ENCODE measurements around the gene PDSS2. TPM values are rescaled to one million over a fixed set of nuclear protein-coding genes. Genes with fewer than 3 reads are reported as not detected.
"Not testable (repeated sequence)": the region's sequence is repeated elsewhere in the genome, so short reads cannot be mapped to it uniquely, and the experiment has no call there.

Gene PDSS2
- total RNA-seq, 8 experiments from 2014 or later, result 6.8 to 14.4 (median 8.7) TPM

DNA sequence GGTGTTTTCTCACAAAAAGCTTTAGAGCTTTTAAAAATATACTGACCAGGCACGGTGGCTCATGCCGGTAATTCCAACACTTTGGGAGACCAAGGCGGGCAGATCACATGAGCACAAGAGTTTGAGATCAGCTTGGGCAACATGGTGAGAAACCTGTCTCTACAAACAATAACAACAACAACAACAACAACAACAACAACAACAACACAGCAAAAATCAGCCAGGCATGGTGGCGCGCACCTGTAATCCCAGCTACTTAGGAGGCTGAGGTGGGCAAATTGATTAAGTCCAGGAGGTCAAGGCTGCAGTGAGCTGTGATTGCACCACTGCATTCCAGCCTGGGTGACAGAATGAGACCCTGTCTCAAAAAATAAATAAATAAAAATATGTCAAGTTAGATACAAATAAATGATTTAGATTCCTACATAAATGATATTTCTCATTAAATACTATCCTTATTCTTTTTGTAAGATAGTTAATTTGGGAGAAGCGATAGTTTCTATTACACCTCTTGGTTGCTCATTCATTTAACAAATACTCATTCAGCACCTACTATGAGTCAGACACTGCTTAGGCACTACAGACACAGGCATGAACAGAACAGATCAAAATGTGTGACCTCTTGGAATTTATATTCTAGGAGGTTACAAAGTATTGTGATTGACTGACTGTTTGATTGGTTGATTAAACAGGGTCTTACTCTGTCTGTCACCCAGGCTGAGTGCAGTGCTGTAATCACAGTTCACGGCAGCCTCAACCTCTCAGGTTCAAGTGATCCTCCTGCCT lies 260.5 kb downstream of the PDSS2 start:
- Histone ChIP-seq H3K4me1 (replicated peaks in 1 of 2) (no peaks in the 10 kb centered on the region), H3K4me3 (no peak overlapping the region), H3K27ac (no peak overlapping the region)
- 93 to 100% (median 100%) methylated on average over 2 to 7 of the region's 7 CpGs; no CpG with 5 or more reads in 1 of the 10 experiments for WGBS, 10 experiments
- no peak for ATAC-seq (replicated peaks in 6 of 8)
- in situ Hi-C loops (cut with MboI; ENCODE audit: low pct_unique_long_range_greater_than_20kb in 2 of 9, low sequenced_read_pairs in 9 of 9, unreplicated experiment in 9 of 9), result no loop called here

DNA sequence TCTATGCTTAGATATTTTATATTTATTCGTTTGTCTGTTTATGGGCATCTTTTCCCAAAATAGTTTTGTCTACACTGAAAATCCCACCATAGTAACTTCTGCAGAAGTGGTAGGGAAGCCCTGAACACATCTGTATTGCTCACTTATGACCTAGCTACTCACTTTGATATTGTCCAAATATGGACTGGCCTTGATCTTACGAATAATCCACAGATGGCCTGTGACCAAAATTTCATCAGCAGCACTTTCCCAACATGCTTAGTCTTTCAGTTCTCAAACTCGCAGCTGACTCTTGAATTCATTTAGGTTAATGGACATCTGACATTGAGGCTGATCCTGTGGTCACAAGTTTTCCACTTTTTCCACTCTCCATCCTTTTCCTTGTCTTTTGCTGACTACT lies 263.2 kb downstream of the PDSS2 start:
- in situ Hi-C loops (cut with MboI; ENCODE audit: low pct_unique_long_range_greater_than_20kb in 2 of 9, low sequenced_read_pairs in 9 of 9, unreplicated experiment in 9 of 9), result no loop called here
- H3K4me1 ChIP-seq (replicated peaks in 1 of 2), result no peaks in the 10 kb centered on the region
- H3K4me3 ChIP-seq, result no peak overlapping the region
- 70 to 100% (median 88%) methylated on average over 1 to 3 of the region's 3 CpGs for WGBS, 10 experiments
- peak in 1 of 8 experiments; percentile 45 for ATAC-seq (replicated peaks in 6 of 8)
- no peak overlapping the region for H3K27ac ChIP-seq

DNA sequence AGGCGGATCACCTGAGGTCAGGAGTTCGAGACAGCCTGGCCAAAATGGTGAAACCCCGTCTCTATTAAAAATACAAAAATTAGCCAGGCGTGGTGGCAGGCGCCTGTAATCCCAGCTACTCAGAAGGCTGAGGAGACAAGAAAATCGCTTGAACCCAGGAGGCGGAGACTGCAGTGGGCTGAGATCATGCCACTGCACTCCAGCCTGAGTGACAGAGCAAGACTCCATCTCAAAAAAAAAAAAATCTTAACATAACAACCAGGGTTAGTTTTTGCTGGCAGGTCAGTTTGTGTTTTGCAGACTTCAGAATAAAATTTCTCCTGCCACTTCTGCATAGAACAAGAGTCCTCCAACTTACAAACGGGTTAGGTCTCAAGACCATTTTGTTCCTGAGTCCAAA lies 264.6 kb downstream of the PDSS2 start:
- in situ Hi-C loops (cut with MboI; ENCODE audit: low pct_unique_long_range_greater_than_20kb in 2 of 9, low sequenced_read_pairs in 9 of 9, unreplicated experiment in 9 of 9); H3K27ac ChIP-seq; H3K4me3 ChIP-seq; ATAC-seq (replicated peaks in 6 of 8); H3K4me1 ChIP-seq (replicated peaks in 1 of 2): not testable (repeated sequence)
- 89 to 100% (median 92%) methylated on average over 1 to 8 of the region's 8 CpGs; no CpG with 5 or more reads in 3 of the 10 experiments for WGBS, 10 experiments

DNA sequence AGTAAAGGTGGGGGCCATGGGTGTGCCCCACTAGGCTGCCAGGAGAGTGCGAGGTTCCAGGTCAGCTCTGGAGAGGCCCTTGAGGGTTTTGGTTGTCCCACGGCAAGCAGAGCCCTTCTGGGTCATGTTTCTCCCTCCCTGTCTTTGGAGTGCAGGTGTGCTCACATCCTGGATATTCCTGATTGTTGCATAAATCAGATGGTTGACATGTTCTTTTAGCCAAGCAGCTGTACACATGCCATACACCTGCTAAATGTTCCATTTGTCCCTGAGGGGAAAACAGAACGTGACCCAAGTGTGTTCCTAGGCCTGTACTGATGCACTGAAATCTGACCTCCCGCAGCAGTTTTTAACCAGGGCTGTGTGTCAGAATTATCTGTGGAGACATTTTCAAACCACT lies 266.5 kb downstream of the PDSS2 start:
- Histone ChIP-seq H3K4me1 (replicated peaks in 1 of 2) (no peaks in the 10 kb centered on the region), H3K27ac (no peak overlapping the region), H3K4me3 (no peak overlapping the region)
- no peak for ATAC-seq (replicated peaks in 6 of 8)
- 0 to 100% (median 91%) methylated on average over 1 to 4 of the region's 4 CpGs; no CpG with 5 or more reads in 2 of the 10 experiments for WGBS, 10 experiments
- in situ Hi-C loops (cut with MboI; ENCODE audit: low pct_unique_long_range_greater_than_20kb in 2 of 9, low sequenced_read_pairs in 9 of 9, unreplicated experiment in 9 of 9), result no loop called here

DNA sequence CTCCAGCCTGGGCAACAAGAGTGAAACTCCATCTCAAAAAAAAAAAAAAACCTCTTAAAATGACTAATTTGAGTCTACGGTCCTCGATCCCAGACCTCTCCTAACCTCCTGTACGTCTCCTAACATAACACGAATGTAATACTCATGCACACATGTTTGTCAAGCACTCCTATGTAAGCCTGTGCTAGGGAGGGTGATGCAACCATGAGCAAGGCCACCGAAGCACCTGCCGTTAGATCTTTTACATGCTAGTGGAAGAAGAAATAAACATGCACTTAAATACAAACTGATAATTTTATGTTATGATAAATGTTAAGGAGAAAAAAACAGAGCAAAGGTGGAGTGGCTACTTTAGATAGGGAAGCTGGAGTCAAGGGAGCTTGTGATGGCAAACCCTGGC lies 271.7 kb downstream of the PDSS2 start:
- peak in 4 of 8 experiments; percentile 49 to 93 (median 76) for ATAC-seq (replicated peaks in 6 of 8)
- Histone ChIP-seq H3K27ac (no peak overlapping the region), H3K4me1 (replicated peaks in 1 of 2) (peaks cover 0 to 13% of the 10 kb centered on the region in 2 donors), H3K4me3 (no peak overlapping the region)
- WGBS, 10 experiments, result 58 to 100% (median 83%) methylated on average over 2 to 4 of the region's 6 CpGs; no CpG with 5 or more reads in 3 of the 10 experiments
- in situ Hi-C loops (cut with MboI; ENCODE audit: low pct_unique_long_range_greater_than_20kb in 2 of 9, low sequenced_read_pairs in 9 of 9, unreplicated experiment in 9 of 9), result no loop called here

DNA sequence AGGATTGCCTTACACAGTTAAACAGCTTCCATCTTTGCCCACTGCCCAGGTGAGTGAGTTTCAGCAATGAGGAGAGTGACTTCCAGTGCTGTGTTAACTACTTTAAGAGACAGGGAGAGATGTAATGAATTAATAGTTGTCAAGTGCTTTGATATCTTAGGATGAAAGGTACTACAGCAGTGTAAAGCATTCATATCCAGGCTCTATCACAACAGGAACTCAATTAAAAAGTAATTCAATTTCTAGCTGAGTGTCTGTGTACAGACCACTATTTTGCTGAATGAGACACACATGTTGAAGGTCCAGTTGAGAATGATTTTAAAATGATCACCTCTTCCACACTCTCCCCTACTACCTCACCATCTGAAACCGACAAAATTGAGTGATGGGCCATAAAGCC lies 273.3 kb downstream of the PDSS2 start:
- 100% methylated on average over 1 of the region's 1 CpG; no CpG with 5 or more reads in 5 of the 10 experiments for WGBS, 10 experiments
- no peak overlapping the region for H3K27ac ChIP-seq
- peaks cover 0 to 13% of the 10 kb centered on the region in 2 donors for H3K4me1 ChIP-seq (replicated peaks in 1 of 2)
- in situ Hi-C loops (cut with MboI; ENCODE audit: low pct_unique_long_range_greater_than_20kb in 2 of 9, low sequenced_read_pairs in 9 of 9, unreplicated experiment in 9 of 9), result no loop called here
- H3K4me3 ChIP-seq, result no peak overlapping the region
- ATAC-seq (replicated peaks in 6 of 8), result peak in 2 of 8 experiments; percentile 4 to 29

DNA sequence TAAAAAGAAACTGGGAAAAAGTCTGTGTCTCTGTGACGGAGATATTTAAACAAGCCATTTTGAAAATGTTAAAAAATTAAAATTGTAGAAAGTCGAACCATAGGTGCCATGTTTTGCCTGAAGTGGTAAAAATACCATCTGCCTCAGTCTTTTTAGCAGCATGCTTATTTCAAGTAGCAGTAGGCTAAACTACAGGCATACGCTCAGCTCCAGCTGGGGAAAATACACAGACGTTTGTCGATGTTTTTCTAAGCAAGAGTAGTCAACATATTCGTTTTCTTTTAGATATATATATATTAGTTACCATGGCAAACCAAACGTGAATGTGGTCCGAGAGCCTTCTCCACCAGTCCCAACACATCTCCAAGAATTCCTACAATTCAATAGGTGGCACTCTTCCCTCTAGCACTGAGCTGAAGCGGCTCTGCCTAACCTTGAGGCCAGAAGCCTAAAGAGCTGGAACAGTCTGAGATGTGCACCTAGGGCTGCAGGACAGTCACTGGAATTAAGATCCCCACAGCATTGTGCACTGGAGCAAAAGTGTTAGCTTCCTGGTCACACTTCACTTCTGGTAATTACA lies 273.9 kb downstream of the PDSS2 start:
- Histone ChIP-seq H3K4me3 (no peak overlapping the region), H3K4me1 (replicated peaks in 1 of 2) (peaks cover 0 to 13% of the 10 kb centered on the region in 2 donors), H3K27ac (no peak overlapping the region)
- in situ Hi-C loops (cut with MboI; ENCODE audit: low pct_unique_long_range_greater_than_20kb in 2 of 9, low sequenced_read_pairs in 9 of 9, unreplicated experiment in 9 of 9), result no loop called here
- peak; percentile 52 to 82 (median 62) for ATAC-seq (replicated peaks in 6 of 8)
- WGBS, 10 experiments, result 54 to 100% (median 74%) methylated on average over 1 to 9 of the region's 9 CpGs

DNA sequence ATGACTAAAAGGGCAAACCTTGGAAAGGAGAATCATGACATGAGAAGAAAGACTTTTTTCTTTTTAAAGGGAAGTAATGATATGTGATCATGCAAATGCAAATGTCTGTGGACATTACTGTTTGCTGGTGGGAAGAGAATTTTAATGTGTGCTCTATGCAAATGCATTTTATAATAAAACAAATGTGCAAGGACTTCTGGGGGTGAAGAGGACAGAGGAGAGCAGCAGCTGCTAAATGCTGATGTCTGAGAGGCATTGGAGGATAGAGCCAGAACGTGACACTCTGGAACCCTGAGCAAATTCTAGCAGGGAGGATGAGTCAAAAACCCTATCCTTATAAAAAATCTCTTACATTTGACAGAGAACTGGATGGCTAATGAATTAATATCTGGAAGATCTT lies 274.9 kb downstream of the PDSS2 start:
- peak; percentile 22 to 95 (median 82) for ATAC-seq (replicated peaks in 6 of 8)
- 0 to 100% (median 40%) methylated on average over 1 of the region's 1 CpG; no CpG with 5 or more reads in 4 of the 10 experiments for WGBS, 10 experiments
- in situ Hi-C loops (cut with MboI; ENCODE audit: low pct_unique_long_range_greater_than_20kb in 2 of 9, low sequenced_read_pairs in 9 of 9, unreplicated experiment in 9 of 9), result no loop called here

DNA sequence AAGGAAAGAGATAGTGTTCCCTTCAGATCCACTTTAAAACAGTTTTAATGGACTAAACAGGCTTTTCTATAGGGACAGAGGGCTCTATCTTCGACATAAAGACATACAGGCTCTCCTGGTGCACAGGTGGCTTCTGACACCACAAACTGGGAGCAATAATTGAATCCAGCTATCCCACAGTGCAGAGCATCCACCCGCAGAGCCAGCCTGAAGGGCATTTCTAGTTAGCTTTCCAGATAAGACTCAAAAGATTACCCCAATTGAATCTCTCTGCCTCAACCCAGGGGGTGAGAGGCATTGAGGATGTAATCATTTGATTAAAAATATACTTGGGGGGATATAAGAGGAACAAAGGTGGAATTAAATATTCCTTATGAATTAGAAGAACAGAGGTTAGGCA lies 279.3 kb downstream of the PDSS2 start:
- H3K4me1 ChIP-seq (replicated peaks in 1 of 2), result peaks cover 0 to 10% of the 10 kb centered on the region in 2 donors
- ATAC-seq (replicated peaks in 6 of 8), result no peak
- H3K4me3 ChIP-seq, result no peak overlapping the region
- in situ Hi-C loops (cut with MboI; ENCODE audit: low pct_unique_long_range_greater_than_20kb in 2 of 9, low sequenced_read_pairs in 9 of 9, unreplicated experiment in 9 of 9), result no loop called here
- 67 to 100% (median 88%) methylated on average over 1 to 2 of the region's 2 CpGs; no CpG with 5 or more reads in 4 of the 10 experiments for WGBS, 10 experiments
- no peak overlapping the region for H3K27ac ChIP-seq

More for the DNA sequence above, 274.9 kb downstream of the PDSS2 start:
- Histone ChIP-seq H3K4me1 (replicated peaks in 1 of 2) (peaks cover 0 to 13% of the 10 kb centered on the region in 2 donors), H3K27ac (no peak overlapping the region), H3K4me3 (no peak overlapping the region)

DNA sequence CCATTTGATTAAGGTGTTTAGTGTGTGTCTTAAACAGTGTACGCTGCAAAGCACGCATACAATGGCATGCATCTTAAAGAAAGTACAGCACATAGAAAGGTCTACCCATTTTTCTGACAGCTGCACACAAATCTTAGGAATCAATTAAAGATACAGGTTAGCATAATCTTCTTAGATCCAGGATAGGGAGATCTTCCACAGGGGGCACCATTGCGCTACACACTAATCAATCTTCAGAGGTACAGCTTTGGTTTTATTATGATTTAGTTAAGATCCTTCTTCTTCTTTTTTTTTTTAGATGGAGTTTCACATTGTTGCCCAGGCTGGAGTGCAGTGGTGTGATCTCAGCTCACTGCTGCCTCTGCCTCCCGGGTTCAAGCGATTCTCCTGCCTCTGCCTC lies 280.4 kb downstream of the PDSS2 start:
- 86 to 100% (median 93%) methylated on average over 1 to 5 of the region's 5 CpGs; no CpG with 5 or more reads in 1 of the 10 experiments for WGBS, 10 experiments
- no peak overlapping the region for H3K27ac ChIP-seq
- peak in 3 of 8 experiments; percentile 22 to 32 (median 28) for ATAC-seq (replicated peaks in 6 of 8)
- H3K4me3 ChIP-seq, result no peak overlapping the region
- in situ Hi-C loops (cut with MboI; ENCODE audit: low pct_unique_long_range_greater_than_20kb in 2 of 9, low sequenced_read_pairs in 9 of 9, unreplicated experiment in 9 of 9), result no loop called here
- peaks cover 0 to 2% of the 10 kb centered on the region in 2 donors for H3K4me1 ChIP-seq (replicated peaks in 1 of 2)

DNA sequence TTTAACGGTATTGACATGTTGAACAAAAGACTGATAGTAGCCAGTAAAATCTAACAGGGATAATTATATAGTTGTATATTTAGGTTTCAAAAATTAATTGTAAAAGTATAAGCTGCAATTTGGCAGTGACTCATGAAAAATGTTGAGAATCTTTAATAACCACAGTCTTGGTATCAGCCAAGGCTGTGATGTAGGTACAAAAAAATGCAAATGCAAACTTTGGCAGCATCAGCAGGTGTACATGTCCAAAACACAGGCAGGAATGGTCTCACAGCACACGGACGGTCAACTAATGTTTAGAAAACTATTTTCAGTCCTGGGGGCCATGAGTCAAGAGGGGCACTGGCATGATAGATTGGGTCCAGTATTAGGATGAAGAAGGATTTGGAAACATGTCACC lies 285.6 kb downstream of the PDSS2 start:
- in situ Hi-C loops (cut with MboI; ENCODE audit: low pct_unique_long_range_greater_than_20kb in 2 of 9, low sequenced_read_pairs in 9 of 9, unreplicated experiment in 9 of 9), result no loop called here
- no peak for ATAC-seq (replicated peaks in 6 of 8)
- Histone ChIP-seq H3K4me3 (no peak overlapping the region), H3K27ac (no peak overlapping the region), H3K4me1 (replicated peaks in 1 of 2) (no peaks in the 10 kb centered on the region)
- WGBS, 10 experiments, result 82 to 100% (median 94%) methylated on average over 1 to 3 of the region's 3 CpGs

DNA sequence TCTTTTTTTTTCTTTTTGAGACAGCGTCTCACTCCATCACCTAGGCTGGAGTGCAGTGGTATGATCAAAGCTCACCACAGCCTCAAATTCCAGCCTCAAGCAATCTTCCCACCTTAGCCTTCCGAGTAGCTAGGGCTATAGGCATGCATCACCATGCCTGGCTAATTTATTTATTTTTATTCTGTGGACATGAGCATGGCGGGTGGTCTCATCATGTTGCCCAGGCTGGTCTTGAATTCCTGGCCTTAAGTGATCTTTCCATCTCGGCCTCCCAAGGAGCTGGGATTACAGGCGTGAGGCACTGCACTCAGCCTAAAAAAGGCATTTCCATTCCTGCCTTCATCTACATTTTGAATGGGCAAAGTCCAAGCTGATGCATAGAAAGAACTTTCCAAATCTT lies 287.9 kb downstream of the PDSS2 start:
- no peak for ATAC-seq (replicated peaks in 6 of 8)
- 80 to 100% (median 94%) methylated on average over 1 to 3 of the region's 5 CpGs; no CpG with 5 or more reads in 2 of the 10 experiments for WGBS, 10 experiments
- in situ Hi-C loops (cut with MboI; ENCODE audit: low pct_unique_long_range_greater_than_20kb in 2 of 9, low sequenced_read_pairs in 9 of 9, unreplicated experiment in 9 of 9), result no loop called here
- no peak overlapping the region for H3K4me3 ChIP-seq
- no peaks in the 10 kb centered on the region for H3K4me1 ChIP-seq (replicated peaks in 1 of 2)
- no peak overlapping the region for H3K27ac ChIP-seq

DNA sequence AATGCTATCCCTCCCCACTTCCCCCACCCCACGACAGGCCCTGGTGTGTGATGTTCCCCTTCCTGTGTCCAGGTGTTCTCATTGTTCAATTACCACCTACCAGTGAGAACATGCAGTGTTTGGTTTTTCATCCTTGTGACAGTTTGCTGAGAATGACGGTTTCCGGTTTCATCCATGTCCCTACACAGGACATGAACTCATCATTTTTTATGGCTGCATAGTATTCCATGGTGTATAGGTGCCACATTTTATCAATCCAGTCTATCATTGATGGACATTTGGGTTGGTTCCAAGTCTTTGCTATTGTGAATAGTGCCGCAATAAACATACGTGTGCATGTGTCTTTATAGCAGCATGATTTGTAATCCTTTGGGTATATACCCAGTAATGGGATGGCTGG lies 295.1 kb downstream of the PDSS2 start:
- H3K4me3 ChIP-seq; in situ Hi-C loops (cut with MboI; ENCODE audit: low pct_unique_long_range_greater_than_20kb in 2 of 9, low sequenced_read_pairs in 9 of 9, unreplicated experiment in 9 of 9); H3K27ac ChIP-seq; ATAC-seq (replicated peaks in 6 of 8); H3K4me1 ChIP-seq (replicated peaks in 1 of 2): not testable (repeated sequence)
- WGBS, 10 experiments, result no CpG with 5 or more reads among the region's 5 CpGs

Measured in motor neuron (in vitro differentiated cells).